ENCODE data around the gene PRKACA. TPM values are rescaled to one million over a fixed set of nuclear protein-coding genes. Genes with fewer than 3 reads are reported as not detected.

PRKACA gene
- total RNA-seq (2022) (57.3 and 59.8 TPM in 2 replicates), Bru-seq, nascent RNA (percentile 49 among the genes with signal in this experiment), BruChase-seq, experiment 1, labeled RNA remaining after a 6-hour chase (percentile 68 among the genes with signal in this experiment), BruChase-seq, experiment 2, labeled RNA remaining after a 2-hour chase (percentile 59 among the genes with signal in this experiment)
- long read RNA-seq, partial matches to known transcripts = 4 of 20 reads
- long read RNA-seq, other reads (novel, unspliced or antisense) = 15 of 20 reads

GRCh38 chr19:14117668-14118164 lies at the start of gene PRKACA:
PRKACA (minus strand) TSS chr19:14117762; CDS start chr19:14117547, 215 bp downstream.
- no peaks in the 10 kb centered on the region for H3K9me3 Mint-ChIP-seq (ENCODE audit: low read depth, unreplicated experiment)
- H3K4me3 Mint-ChIP-seq (ENCODE audit: low read depth, unreplicated experiment) = peak within 1 kb of the TSS; percentile 77
- peak within 1 kb of the TSS; percentile 88 for H3K27ac Mint-ChIP-seq (ENCODE audit: unreplicated experiment)
- H3K4me1 Mint-ChIP-seq (ENCODE audit: low read depth, unreplicated experiment) = peaks cover 8% of the 10 kb centered on the region
- H3K27me3 Mint-ChIP-seq (ENCODE audit: unreplicated experiment) = no peaks in the 10 kb centered on the region
- DNase-seq = peak; percentile 97
- TF ChIP-seq CTCF (IDR thresholded peaks at IDR 0.05; ENCODE audit: unreplicated experiment) = no peak
- peaks cover 27% of the 10 kb centered on the region for H3K36me3 Mint-ChIP-seq (ENCODE audit: insufficient read depth, unreplicated experiment)
- intact Hi-C loops (cut with micrococcal nuclease; ENCODE audit: unreplicated experiment) = no loop called here
- CTCF ChIA-PET = interaction anchor here (0.6 kb wide), 1 partner anchor 22 kb away, joined by 4 read pairs; no protein-coding TSS in a partner anchor
- BruUV-seq (replicated peaks) = no TSS peak

- DNase-seq = no peak
- Mint-ChIP-seq H3K27ac (ENCODE audit: unreplicated experiment) (no peak overlapping the region), H3K9me3 (ENCODE audit: low read depth, unreplicated experiment) (no peaks in the 10 kb centered on the region), H3K4me1 (ENCODE audit: low read depth, unreplicated experiment) (no peaks in the 10 kb centered on the region), H3K4me3 (ENCODE audit: low read depth, unreplicated experiment) (no peak overlapping the region), H3K27me3 (ENCODE audit: unreplicated experiment) (no peaks in the 10 kb centered on the region), H3K36me3 (ENCODE audit: insufficient read depth, unreplicated experiment) (peaks cover 6% of the 10 kb centered on the region)
- intact Hi-C loops (cut with micrococcal nuclease; ENCODE audit: unreplicated experiment) = no loop called here
- no TSS peak for BruUV-seq (replicated peaks)
- TF ChIP-seq CTCF (IDR thresholded peaks at IDR 0.05; ENCODE audit: unreplicated experiment) = no peak
- CTCF ChIA-PET = no interaction called here
Observed at GRCh38 chr19:14166999-14167575, 49.5 kb upstream of the PRKACA start.

GRCh38 chr19:14165990-14166830 lies 48.6 kb upstream of the PRKACA start:
- intact Hi-C loops (cut with micrococcal nuclease; ENCODE audit: unreplicated experiment) = no loop called here
- no peak for DNase-seq
- Mint-ChIP-seq H3K36me3 (ENCODE audit: insufficient read depth, unreplicated experiment) (peaks cover 6% of the 10 kb centered on the region), H3K27me3 (ENCODE audit: unreplicated experiment) (no peaks in the 10 kb centered on the region), H3K27ac (ENCODE audit: unreplicated experiment) (no peak overlapping the region), H3K9me3 (ENCODE audit: low read depth, unreplicated experiment) (no peaks in the 10 kb centered on the region), H3K4me3 (ENCODE audit: low read depth, unreplicated experiment) (no peak overlapping the region), H3K4me1 (ENCODE audit: low read depth, unreplicated experiment) (no peaks in the 10 kb centered on the region)
- CTCF ChIA-PET = no interaction called here
- TF ChIP-seq CTCF (IDR thresholded peaks at IDR 0.05; ENCODE audit: unreplicated experiment) = no peak
- no TSS peak for BruUV-seq (replicated peaks)

GRCh38 chr19:14164724-14165493 lies 47.3 kb upstream of the PRKACA start:
- intact Hi-C loops (cut with micrococcal nuclease; ENCODE audit: unreplicated experiment) = no loop called here
- Mint-ChIP-seq H3K27me3 (ENCODE audit: unreplicated experiment) (no peaks in the 10 kb centered on the region), H3K4me1 (ENCODE audit: low read depth, unreplicated experiment) (no peaks in the 10 kb centered on the region), H3K4me3 (ENCODE audit: low read depth, unreplicated experiment) (no peak overlapping the region), H3K27ac (ENCODE audit: unreplicated experiment) (no peak overlapping the region), H3K9me3 (ENCODE audit: low read depth, unreplicated experiment) (no peaks in the 10 kb centered on the region), H3K36me3 (ENCODE audit: insufficient read depth, unreplicated experiment) (peaks cover 6% of the 10 kb centered on the region)
- TF ChIP-seq CTCF (IDR thresholded peaks at IDR 0.05; ENCODE audit: unreplicated experiment) = no peak
- CTCF ChIA-PET = no interaction called here
- no TSS peak for BruUV-seq (replicated peaks)
- DNase-seq = no peak
